Erythroblast (primary cell): ENCODE measurements around the gene B9D1.

Experiments used
- GATA1 ChIP-seq: IDR thresholded peaks from 2 replicates; pipeline ENCODE4 v1.6.1; 2011; ENCODE audit warnings: low read depth, mild to moderate bottlenecking, control low read depth, low read length, moderate library complexity
- POLR2A ChIP-seq: IDR thresholded peaks from 2 replicates; pipeline ENCODE4 v1.6.1; 2011; ENCODE audit warnings: mild to moderate bottlenecking, low read length

GRCh38 chr17:19385521-19385983 lies 23.0 kb upstream of the B9D1 start:
- TF ChIP-seq POLR2A, result no peak
- no peak for TF ChIP-seq GATA1
